Ishikawa (cell line): Measurements from ENCODE around the gene G6PC2.

Experiments
- EP300 ChIP-seq: IDR thresholded peaks from 2 replicates; pipeline ENCODE4 v1.6.1; 2012; ENCODE audit warnings: borderline replicate concordance
- MAX ChIP-seq: IDR thresholded peaks from 2 replicates; pipeline ENCODE4 v1.6.1; 2012
- TAF1 ChIP-seq: IDR thresholded peaks from 2 replicates; pipeline ENCODE4 v1.6.1; 2012; ENCODE audit warnings: low read depth, mild to moderate bottlenecking
- ZBTB7A ChIP-seq: IDR thresholded peaks from 2 replicates; pipeline ENCODE4 v1.6.1; 2012; ENCODE audit warnings: low read depth

- TF ChIP-seq TAF1 (no peak), ZBTB7A (no peak), EP300 (no peak), MAX (no peak)
These were observed 49.3 kb upstream of the G6PC2 start for GRCh38 chr2:168851674-168852320.
